Astrocyte (in vitro differentiated cells and primary cell): Measurements from ENCODE around the gene DDX23. TPM values are rescaled to one million over a fixed set of nuclear protein-coding genes. Genes with fewer than 3 reads are reported as not detected.

ENCODE experiments used
- DNase-seq: peaks from one replicate; pipeline ENCODE4 v3.0.0-alpha.2; 2010; ENCODE audit warnings: low read depth
- FAIRE-seq: peaks from 2 replicates; lab custom pipeline; 2011; peaks lifted over from hg19 to GRCh38; lab: Jason Lieb, UNC
- H2AFZ ChIP-seq: 2 replicates; pipeline ENCODE4 v1.6.0; 2012; ENCODE audit warnings: low read depth, low read length, inconsistent platforms
- H3K27ac ChIP-seq: 2 replicates; pipeline ENCODE4 v1.5.1; 2011; ENCODE audit warnings: low read depth, low read length, inconsistent platforms
- H3K27me3 ChIP-seq: 2 replicates; pipeline ENCODE4 v1.6.0; 2011; ENCODE audit warnings: low read length, inconsistent platforms; ENCODE audit not compliant: insufficient read depth
- H3K36me3 ChIP-seq: 2 replicates; pipeline ENCODE4 v1.5.1; 2011; ENCODE audit warnings: low read length, inconsistent platforms; ENCODE audit not compliant: insufficient read depth
- H3K4me1 ChIP-seq: 2 replicates; pipeline ENCODE4 v1.5.1; 2011; ENCODE audit warnings: low read length, inconsistent platforms; ENCODE audit not compliant: insufficient read depth
- H3K4me2 ChIP-seq: 2 replicates; pipeline ENCODE4 v1.6.0; 2012; ENCODE audit warnings: low read length, inconsistent platforms
- H3K4me3 ChIP-seq: 2 replicates; pipeline ENCODE4 v1.5.1; 2011; ENCODE audit warnings: low read depth, mild to moderate bottlenecking, low read length, inconsistent platforms; ENCODE audit not compliant: insufficient read depth
- H3K79me2 ChIP-seq: 2 replicates; pipeline ENCODE4 v1.6.0; 2012; ENCODE audit warnings: mild to moderate bottlenecking, low read length, inconsistent platforms; ENCODE audit not compliant: insufficient read depth
- H3K9ac ChIP-seq: 2 replicates; pipeline ENCODE4 v1.6.0; 2012; ENCODE audit warnings: mild to moderate bottlenecking, low read length, inconsistent platforms
- H3K9me3 ChIP-seq: 2 replicates; pipeline ENCODE4 v1.5.1; 2012; ENCODE audit warnings: low read depth, mild to moderate bottlenecking, low read length, inconsistent platforms; ENCODE audit not compliant: insufficient read depth
- H4K20me1 ChIP-seq: 2 replicates; pipeline ENCODE4 v1.6.0; 2012; ENCODE audit warnings: low read length, inconsistent platforms; ENCODE audit not compliant: insufficient read depth
- H3K27ac Mint-ChIP-seq: one replicate; pipeline ENCODE4 v1.8.0; 2021; ENCODE audit warnings: mild to moderate bottlenecking, mixed read lengths; ENCODE audit not compliant: unreplicated experiment
- H3K27me3 Mint-ChIP-seq: one replicate; pipeline ENCODE4 v1.8.0; 2021; ENCODE audit warnings: low read depth, mixed read lengths; ENCODE audit not compliant: unreplicated experiment
- H3K36me3 Mint-ChIP-seq: one replicate; pipeline ENCODE4 v1.8.0; 2021; ENCODE audit warnings: low read depth, mixed read lengths; ENCODE audit not compliant: unreplicated experiment
- H3K4me1 Mint-ChIP-seq: one replicate; pipeline ENCODE4 v1.8.0; 2021; ENCODE audit warnings: low read depth, mixed read lengths; ENCODE audit not compliant: unreplicated experiment
- H3K4me3 Mint-ChIP-seq: one replicate; pipeline ENCODE4 v1.8.0; 2021; ENCODE audit warnings: mild to moderate bottlenecking, moderate library complexity, mixed read lengths; ENCODE audit not compliant: unreplicated experiment
- H3K9me3 Mint-ChIP-seq: one replicate; pipeline ENCODE4 v1.8.0; 2021; ENCODE audit warnings: mild to moderate bottlenecking, mixed read lengths; ENCODE audit not compliant: unreplicated experiment
- CTCF ChIP-seq: IDR thresholded peaks from 2 replicates; pipeline ENCODE4 v1.5.1; 2011; ENCODE audit warnings: low read depth, mild to moderate bottlenecking, inconsistent platforms, low read length, moderate library complexity; ENCODE audit not compliant: insufficient read depth
- EZH2 ChIP-seq: IDR thresholded peaks from 2 replicates; pipeline ENCODE4 v1.6.1; 2012; ENCODE audit warnings: mild to moderate bottlenecking, low read length, inconsistent platforms; ENCODE audit not compliant: insufficient read depth
- total RNA-seq: library from RNA; stranded (reverse); gene quantifications from 2 replicates; pipeline ENCODE4 v1.2.1, GENCODE V29; 2021

The DDX23 gene
- total RNA-seq, 1 donor from 2014 or later = 77.1 TPM

- no peak overlapping the region for H3K9ac ChIP-seq
- Mint-ChIP-seq H3K9me3 (no peaks in the 10 kb centered on the region), H3K4me1 (no peaks in the 10 kb centered on the region), H3K27me3 (peaks cover 5% of the 10 kb centered on the region), H3K4me3 (no peak overlapping the region), H3K36me3 (peaks cover 46% of the 10 kb centered on the region), H3K27ac (no peak overlapping the region)
- H3K27me3 ChIP-seq = no peaks in the 10 kb centered on the region
- no peaks in the 10 kb centered on the region for H3K4me1 ChIP-seq
- H4K20me1 ChIP-seq = peaks cover 59% of the 10 kb centered on the region
- TF ChIP-seq EZH2 = no peak
- TF ChIP-seq CTCF = no peak
- no peaks in the 10 kb centered on the region for H3K79me2 ChIP-seq
- no peak overlapping the region for H3K4me3 ChIP-seq
- DNase-seq = no peak
- no peak overlapping the region for H3K4me2 ChIP-seq
- H3K27ac ChIP-seq = no peak overlapping the region
- H3K9me3 ChIP-seq = no peaks in the 10 kb centered on the region
- no peak overlapping the region for H2AFZ ChIP-seq
- peaks cover 27% of the 10 kb centered on the region for H3K36me3 ChIP-seq
- FAIRE-seq = no peak
These were observed 24.9 kb downstream of the DDX23 start for GRCh38 chr12:48827026-48827425.

GRCh38 chr12:48826209-48826855 is 25.6 kb downstream of the DDX23 start:
- peaks cover 47% of the 10 kb centered on the region for H3K36me3 Mint-ChIP-seq
- H3K27ac Mint-ChIP-seq = no peak overlapping the region
- Histone ChIP-seq H2AFZ (no peak overlapping the region), H3K27ac (no peak overlapping the region), H3K9me3 (no peaks in the 10 kb centered on the region), H3K4me1 (no peaks in the 10 kb centered on the region), H3K4me2 (no peak overlapping the region), H4K20me1 (peaks cover 61% of the 10 kb centered on the region), H3K79me2 (no peaks in the 10 kb centered on the region), H3K27me3 (no peaks in the 10 kb centered on the region), H3K36me3 (peaks cover 20% of the 10 kb centered on the region), H3K9ac (no peak overlapping the region), H3K4me3 (no peak overlapping the region)
- H3K4me1 Mint-ChIP-seq = no peaks in the 10 kb centered on the region
- H3K9me3 Mint-ChIP-seq = no peaks in the 10 kb centered on the region
- TF ChIP-seq EZH2 = no peak
- no peak for TF ChIP-seq CTCF
- no peak overlapping the region for H3K4me3 Mint-ChIP-seq
- DNase-seq (no peak), FAIRE-seq (no peak)
- peaks cover 11% of the 10 kb centered on the region for H3K27me3 Mint-ChIP-seq

DNA sequence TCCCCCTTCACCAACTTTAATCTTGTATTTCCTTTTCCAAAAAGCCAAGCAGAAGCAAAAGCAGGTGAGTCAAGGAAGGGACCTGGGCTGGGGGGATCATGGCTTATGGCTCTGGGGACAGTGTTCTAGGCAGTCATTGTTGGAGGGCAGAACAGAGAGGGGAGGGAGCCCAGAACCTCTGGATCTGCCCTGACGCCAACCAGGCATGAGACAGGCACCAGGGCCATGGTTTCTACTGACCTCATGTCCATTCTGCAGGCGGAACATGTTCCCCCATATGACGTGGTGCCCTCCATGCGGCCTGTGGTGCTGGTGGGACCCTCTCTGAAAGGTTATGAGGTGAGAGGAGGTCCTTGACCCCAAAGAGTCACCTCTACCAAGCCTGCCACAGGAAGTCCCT is 27.1 kb downstream of the DDX23 start:
- Histone ChIP-seq H3K9me3 (no peaks in the 10 kb centered on the region), H3K27ac (no peak overlapping the region), H3K4me3 (no peak overlapping the region), H3K4me2 (no peak overlapping the region), H3K9ac (no peak overlapping the region), H3K79me2 (no peaks in the 10 kb centered on the region), H4K20me1 (peaks cover 56% of the 10 kb centered on the region), H3K4me1 (no peaks in the 10 kb centered on the region), H3K36me3 (peaks cover 15% of the 10 kb centered on the region), H2AFZ (no peak overlapping the region), H3K27me3 (no peaks in the 10 kb centered on the region)
- Mint-ChIP-seq H3K4me3 (no peak overlapping the region), H3K36me3 (peaks cover 48% of the 10 kb centered on the region), H3K9me3 (no peaks in the 10 kb centered on the region), H3K4me1 (no peaks in the 10 kb centered on the region), H3K27ac (no peak overlapping the region), H3K27me3 (peaks cover 11% of the 10 kb centered on the region)
- no peak for DNase-seq
- no peak for TF ChIP-seq EZH2
- no peak for TF ChIP-seq CTCF
- no peak for FAIRE-seq
